PC-3 (cell line): ENCODE results near the gene ST3GAL3. TPM values are rescaled to one million over a fixed set of nuclear protein-coding genes. Genes with fewer than 3 reads are reported as not detected.
A peak's percentile ranks its signal among the peaks of the same experiment; 100 is the strongest.

Source experiments
- ATAC-seq: fragments of 200-7000 bp; cut with Tn5 transposase; 2 replicates; pipeline ENCODE4 v1.9.1; 2020; ENCODE audit warnings: mild to moderate bottlenecking, moderate library complexity
- BruUV-seq: library from RNA; stranded (reverse); fragments of 400-500 nt; replicated peaks from 2 replicates; lab custom pipeline; 2021; lab: Mats Ljungman, UMichigan
- CTCF ChIA-PET: fragments of 300-600 bp; sonication (Branson Sonifier 250); formaldehyde crosslinking; loops from one replicate; lab custom pipeline; 2022; ENCODE audit warnings: antibody characterized with exemption; lab: Charles Lee
- POLR2A ChIA-PET: fragments of 300-600 bp; sonication (Branson Sonifier 250); formaldehyde crosslinking; loops from one replicate; lab custom pipeline; 2022; ENCODE audit warnings: antibody characterized with exemption; ENCODE audit not compliant: unreplicated experiment; lab: Charles Lee
- DNase-seq: peaks from one replicate; pipeline ENCODE4 v3.0.0-alpha.2; 2015
- H2AFZ ChIP-seq: fragments of 300-600 bp; sonication (generic); 2 replicates; pipeline ENCODE4 v1.6.0; 2016; ENCODE audit warnings: antibody characterized with exemption, low read length
- H3F3A ChIP-seq: fragments of 300-600 bp; sonication (generic); one replicate; pipeline ENCODE4 v1.6.0; 2017; ENCODE audit warnings: antibody characterized with exemption, low read length, control low read depth, mild to moderate bottlenecking; ENCODE audit not compliant: unreplicated experiment
- H3K27ac ChIP-seq: fragments of 300-600 bp; sonication (generic); 2 replicates; pipeline ENCODE4 v1.5.1; 2016; ENCODE audit warnings: mild to moderate bottlenecking, low read length
- H3K27me3 ChIP-seq: fragments of 300-600 bp; sonication (generic); 2 replicates; pipeline ENCODE4 v1.6.1; 2016; ENCODE audit warnings: low read length, mixed read lengths
- H3K36me3 ChIP-seq: fragments of 300-600 bp; sonication (generic); 2 replicates; pipeline ENCODE4 v1.6.1; 2016; ENCODE audit warnings: low read depth, mixed run types, low read length, mixed read lengths
- H3K4me1 ChIP-seq: fragments of 300-600 bp; sonication (generic); 2 replicates; pipeline ENCODE4 v1.5.1; 2016; ENCODE audit warnings: low read length; ENCODE audit not compliant: insufficient read depth
- H3K4me2 ChIP-seq: fragments of 300-600 bp; sonication (generic); 2 replicates; pipeline ENCODE4 v1.6.0; 2016; ENCODE audit warnings: low read length
- H3K4me3 ChIP-seq: fragments of 300-600 bp; sonication (generic); 2 replicates; pipeline ENCODE4 v1.5.1; 2016; ENCODE audit warnings: mild to moderate bottlenecking, low read length, mixed read lengths
- H3K79me2 ChIP-seq: fragments of 300-600 bp; sonication (generic); 2 replicates; pipeline ENCODE4 v1.6.1; 2017; ENCODE audit warnings: low read length, mixed read lengths
- H3K9ac ChIP-seq: fragments of 300-600 bp; sonication (generic); 2 replicates; pipeline ENCODE4 v1.6.0; 2016; ENCODE audit warnings: mild to moderate bottlenecking, low read length
- H3K9me2 ChIP-seq: fragments of 300-600 bp; sonication (generic); replicated peaks from 2 replicates; pipeline ENCODE4 v1.6.1; 2016; ENCODE audit warnings: mixed run types, low read length, mixed read lengths
- H3K9me3 ChIP-seq: fragments of 300-600 bp; sonication (generic); 2 replicates; pipeline ENCODE4 v1.6.1; 2016; ENCODE audit warnings: low read length, mixed read lengths
- H4K20me1 ChIP-seq: fragments of 300-600 bp; sonication (generic); 2 replicates; pipeline ENCODE4 v1.6.1; 2016; ENCODE audit warnings: low read length, mixed read lengths
- EZH2 ChIP-seq: fragments of 300-600 bp; sonication (generic); IDR thresholded peaks from one replicate; pipeline ENCODE4 v1.6.1; 2017; ENCODE audit warnings: antibody characterized with exemption, mild to moderate bottlenecking, low read length; ENCODE audit not compliant: unreplicated experiment
- EZH2phosphoT487 ChIP-seq: fragments of 300-600 bp; sonication (generic); IDR thresholded peaks from 2 replicates; pipeline ENCODE4 v1.6.1; 2018; ENCODE audit warnings: mild to moderate bottlenecking, antibody characterized with exemption, low read length, borderline replicate concordance
- intact Hi-C: fragments of 100-400 bp; cut with micrococcal nuclease; formaldehyde crosslinking; loops from 2 replicates; pipeline ENCODE4 v1.9.0; 2023
- total RNA-seq: library from RNA; depleted of rRNA; stranded (reverse); fragments of >200 nt; gene quantifications from 2 replicates; pipeline ENCODE4 v1.2.3, GENCODE V29; 2014
- TF ChIP-seq, protein P1 (sequence below): fragments of 300-600 bp; sonication (generic); conservative IDR thresholded peaks from 2 replicates; pipeline ENCODE4 v1.5.1; 2017; ENCODE audit warnings: antibody characterized with exemption, low read depth, mild to moderate bottlenecking, low read length

Gene ST3GAL3
- total RNA-seq, 1 experiment from 2014 or later, result 9.0 TPM

DNA sequence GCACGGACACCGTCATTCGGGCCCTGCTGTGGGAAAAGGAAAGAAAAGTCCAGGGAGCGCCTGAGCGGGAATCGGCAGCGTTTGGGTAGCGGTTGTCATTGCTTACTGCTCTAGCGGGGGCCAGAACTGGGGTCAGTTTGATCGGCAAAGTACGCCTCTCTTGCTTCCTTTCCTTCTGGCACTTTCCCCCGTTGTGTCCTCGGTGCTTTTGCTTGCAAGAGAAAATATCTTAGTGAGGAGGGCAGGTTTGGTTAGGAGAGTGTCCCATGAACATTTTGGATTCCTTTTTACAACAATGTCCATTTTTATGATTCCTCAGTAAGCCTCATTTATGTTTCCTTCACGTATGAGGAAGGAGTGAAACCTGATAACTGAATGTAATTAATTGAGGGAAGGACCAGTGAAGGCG is 670 bp downstream of the ST3GAL3 start:
- TF ChIP-seq, protein P1, sequence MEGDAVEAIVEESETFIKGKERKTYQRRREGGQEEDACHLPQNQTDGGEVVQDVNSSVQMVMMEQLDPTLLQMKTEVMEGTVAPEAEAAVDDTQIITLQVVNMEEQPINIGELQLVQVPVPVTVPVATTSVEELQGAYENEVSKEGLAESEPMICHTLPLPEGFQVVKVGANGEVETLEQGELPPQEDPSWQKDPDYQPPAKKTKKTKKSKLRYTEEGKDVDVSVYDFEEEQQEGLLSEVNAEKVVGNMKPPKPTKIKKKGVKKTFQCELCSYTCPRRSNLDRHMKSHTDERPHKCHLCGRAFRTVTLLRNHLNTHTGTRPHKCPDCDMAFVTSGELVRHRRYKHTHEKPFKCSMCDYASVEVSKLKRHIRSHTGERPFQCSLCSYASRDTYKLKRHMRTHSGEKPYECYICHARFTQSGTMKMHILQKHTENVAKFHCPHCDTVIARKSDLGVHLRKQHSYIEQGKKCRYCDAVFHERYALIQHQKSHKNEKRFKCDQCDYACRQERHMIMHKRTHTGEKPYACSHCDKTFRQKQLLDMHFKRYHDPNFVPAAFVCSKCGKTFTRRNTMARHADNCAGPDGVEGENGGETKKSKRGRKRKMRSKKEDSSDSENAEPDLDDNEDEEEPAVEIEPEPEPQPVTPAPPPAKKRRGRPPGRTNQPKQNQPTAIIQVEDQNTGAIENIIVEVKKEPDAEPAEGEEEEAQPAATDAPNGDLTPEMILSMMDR, result no peak
- TF ChIP-seq EZH2 (no peak), EZH2phosphoT487 (no peak)
- Histone ChIP-seq H2AFZ (peak overlapping the region; percentile 87), H3K4me1 (peaks cover 40% of the 10 kb centered on the region), H3K27me3 (no peaks in the 10 kb centered on the region), H3K9me3 (no peaks in the 10 kb centered on the region), H3K36me3 (peaks cover 16% of the 10 kb centered on the region), H3K4me2 (peak overlapping the region; percentile 99), H3K9me2 (no peaks in the 10 kb centered on the region), H3F3A (no peaks in the 10 kb centered on the region), H3K27ac (peak overlapping the region; percentile 48), H3K4me3 (peak overlapping the region; percentile 83), H3K79me2 (peaks cover 33% of the 10 kb centered on the region), H4K20me1 (no peaks in the 10 kb centered on the region), H3K9ac (peak overlapping the region; percentile 82)
- BruUV-seq, result no TSS peak
- DNase-seq (peak; percentile 4), ATAC-seq (no peak)
- CTCF ChIA-PET, result no interaction called here
- intact Hi-C loops, result loop anchor here (5.0 kb wide), 1 partner anchor 239 kb away; the partner anchor contains the start of gene IPO13
- POLR2A ChIA-PET, result no interaction called here

DNA sequence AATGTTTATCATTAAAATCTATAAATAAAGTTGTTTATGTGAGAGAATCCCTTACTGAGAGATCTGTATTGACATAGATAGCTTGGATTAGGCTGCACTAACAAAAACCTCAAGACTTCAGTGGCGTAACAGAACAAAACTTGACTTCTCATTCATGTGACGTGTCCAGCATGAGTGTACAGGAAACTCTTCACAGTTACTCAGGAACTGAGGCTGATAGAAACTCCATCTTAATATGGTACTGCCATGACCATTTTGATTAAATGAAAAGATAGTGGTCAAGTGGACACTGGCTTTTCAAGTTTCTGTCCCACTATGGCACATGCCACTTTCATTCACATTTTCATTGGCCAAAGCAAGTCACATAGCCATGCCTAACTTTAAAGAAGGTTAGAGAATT is 3.7 kb downstream of the ST3GAL3 start:
- POLR2A ChIA-PET, result interaction anchor here (0.6 kb wide), 1 partner anchor 68 kb away, joined by 3 read pairs; no protein-coding TSS in a partner anchor
- no peak overlapping the region for H3K9ac ChIP-seq
- DNase-seq (peak; percentile 34), ATAC-seq (no peak)
- no peaks in the 10 kb centered on the region for H3K27me3 ChIP-seq
- intact Hi-C loops, result no loop called here
- peaks cover 27% of the 10 kb centered on the region for H3K79me2 ChIP-seq
- H3K27ac ChIP-seq, result peak overlapping the region; percentile 50
- TF ChIP-seq EZH2phosphoT487 (no peak), EZH2 (no peak)
- no peaks in the 10 kb centered on the region for H3K36me3 ChIP-seq
- H4K20me1 ChIP-seq, result no peaks in the 10 kb centered on the region
- H3K4me1 ChIP-seq, result peaks cover 37% of the 10 kb centered on the region
- H2AFZ ChIP-seq, result no peak overlapping the region
- no TSS peak for BruUV-seq
- H3F3A ChIP-seq, result no peaks in the 10 kb centered on the region
- no peak overlapping the region for H3K4me3 ChIP-seq
- peak overlapping the region; percentile 21 for H3K4me2 ChIP-seq
- H3K9me2 ChIP-seq, result no peaks in the 10 kb centered on the region
- CTCF ChIA-PET, result no interaction called here
- H3K9me3 ChIP-seq, result no peaks in the 10 kb centered on the region

DNA sequence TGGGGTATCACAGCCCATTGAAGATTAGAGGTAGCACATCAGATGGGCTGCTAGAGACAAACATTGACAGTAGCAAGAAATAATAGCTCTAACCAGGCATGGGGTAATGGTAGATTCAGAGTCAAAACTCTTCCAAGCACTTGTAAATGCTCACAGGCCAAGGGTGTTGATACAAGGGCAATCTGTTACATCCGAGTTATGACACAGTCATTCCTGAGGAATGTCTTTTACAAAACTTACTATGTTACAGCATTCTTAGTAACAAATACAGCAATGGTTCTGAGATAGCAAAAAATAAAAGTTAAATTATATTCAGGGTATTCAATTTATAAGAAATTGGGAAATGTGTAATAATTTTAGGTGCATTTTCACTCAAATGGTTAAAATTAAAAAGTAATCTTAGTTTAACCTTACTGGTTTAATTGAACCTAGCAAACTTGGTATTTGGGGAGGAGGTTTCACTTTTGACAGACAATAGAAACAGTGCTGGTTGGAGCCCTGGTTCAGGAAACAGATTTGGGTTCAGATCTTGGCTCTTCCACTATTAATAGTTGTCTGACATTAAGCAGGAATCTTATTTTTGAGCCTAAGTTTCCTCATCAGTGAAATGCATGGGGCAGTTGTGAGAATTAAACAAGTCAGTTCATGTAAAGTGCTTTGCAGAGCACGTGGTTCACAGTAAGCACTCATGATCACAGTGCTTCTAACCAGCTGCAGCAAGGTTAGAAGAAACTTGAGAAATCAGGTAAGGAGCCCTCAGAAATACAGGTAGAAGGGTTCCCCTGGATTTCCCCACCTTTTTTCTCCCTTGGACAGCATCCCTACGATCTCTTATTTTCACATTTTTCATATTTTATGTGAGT is 4.4 kb downstream of the ST3GAL3 start:
- Histone ChIP-seq H3K9me3 (no peaks in the 10 kb centered on the region), H3F3A (no peaks in the 10 kb centered on the region), H3K27ac (peak overlapping the region; percentile 50), H2AFZ (no peak overlapping the region), H3K9me2 (no peaks in the 10 kb centered on the region), H3K9ac (no peak overlapping the region), H4K20me1 (no peaks in the 10 kb centered on the region), H3K27me3 (no peaks in the 10 kb centered on the region), H3K4me1 (peaks cover 30% of the 10 kb centered on the region), H3K36me3 (no peaks in the 10 kb centered on the region), H3K4me2 (peak overlapping the region; percentile 21), H3K79me2 (peaks cover 20% of the 10 kb centered on the region), H3K4me3 (no peak overlapping the region)
- BruUV-seq, result no TSS peak
- DNase-seq (peak; percentile 65), ATAC-seq (peak; percentile 20)
- TF ChIP-seq EZH2phosphoT487 (no peak), EZH2 (no peak)
- TF ChIP-seq, protein P1, result no peak
- POLR2A ChIA-PET, result interaction anchor here (0.6 kb wide), 2 partner anchors 57 to 68 kb away, joined by 3 read pairs; no protein-coding TSS in a partner anchor
- intact Hi-C loops, result no loop called here
- CTCF ChIA-PET, result no interaction called here
